GM19025 (cell line): Measurements from ENCODE around the gene TMEM184B.

Experiments used
- ATAC-seq: cut with Tn5 transposase; IDR thresholded peaks from one replicate; pipeline ENCODE4 v1.9.1; 2021; ENCODE audit warnings: mild to moderate bottlenecking, low read depth, moderate library complexity; ENCODE audit not compliant: unreplicated experiment

Gene TMEM184B

GRCh38 chr22:38284042-38284402 is 11.2 kb upstream of the TMEM184B start:
- ATAC-seq = no peak

GRCh38 chr22:38282397-38282796 is 9.6 kb upstream of the TMEM184B start:
- ATAC-seq = no peak

- no peak for ATAC-seq
Measured at GRCh38 chr22:38276166-38276565, 3.4 kb upstream of the TMEM184B start.

- ATAC-seq = no peak
Measured at GRCh38 chr22:38273135-38273826, 471 bp upstream of the TMEM184B start.

GRCh38 chr22:38271927-38272372 is 860 bp downstream of the TMEM184B start:
- ATAC-seq = no peak

- no peak for ATAC-seq
Measured at GRCh38 chr22:38271101-38271500, 1.7 kb downstream of the TMEM184B start.

GRCh38 chr22:38270091-38270992 is 2.5 kb downstream of the TMEM184B start:
- no peak for ATAC-seq

GRCh38 chr22:38269466-38269865 is 3.3 kb downstream of the TMEM184B start:
- ATAC-seq = no peak

- no peak for ATAC-seq
Measured at GRCh38 chr22:38267086-38267485, 5.7 kb downstream of the TMEM184B start.

- no peak for ATAC-seq
Measured at GRCh38 chr22:38266120-38266519, 6.7 kb downstream of the TMEM184B start.

- no peak for ATAC-seq
Measured at GRCh38 chr22:38264322-38264843, 8.4 kb downstream of the TMEM184B start.

GRCh38 chr22:38262051-38262795 is 10.6 kb downstream of the TMEM184B start:
- no peak for ATAC-seq

- ATAC-seq = no peak
Measured at GRCh38 chr22:38260761-38261681, 11.8 kb downstream of the TMEM184B start.

GRCh38 chr22:38259370-38259769 is 13.4 kb downstream of the TMEM184B start:
- no peak for ATAC-seq

GRCh38 chr22:38258895-38259294 is 13.9 kb downstream of the TMEM184B start:
- no peak for ATAC-seq

- ATAC-seq = no peak
Measured at GRCh38 chr22:38257650-38258250, 15.1 kb downstream of the TMEM184B start.

GRCh38 chr22:38257181-38257580 is 15.6 kb downstream of the TMEM184B start:
- no peak for ATAC-seq

GRCh38 chr22:38255697-38256096 is 17.1 kb downstream of the TMEM184B start:
- no peak for ATAC-seq

GRCh38 chr22:38251341-38251692 is 21.5 kb downstream of the TMEM184B start:
- no peak for ATAC-seq
